ENCODE data around the gene PGGHG.

DNA sequence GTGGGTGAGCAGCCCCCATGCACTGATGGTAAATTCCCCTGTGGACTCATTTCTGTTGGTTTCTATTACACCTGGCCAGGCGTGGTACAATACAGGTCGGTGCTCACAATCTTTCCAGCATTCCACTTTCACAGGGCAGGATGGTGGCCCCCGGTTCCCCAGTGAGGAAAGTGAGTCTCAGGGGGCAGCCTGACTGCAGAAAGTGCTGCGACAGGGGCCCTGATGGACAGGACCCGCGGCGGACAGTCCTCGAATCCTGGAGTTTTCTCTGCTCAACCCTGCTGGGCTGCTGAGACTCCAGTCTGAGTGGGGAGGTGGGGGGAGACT, 3.1 kb upstream of the PGGHG start:
- no peak for TF ChIP-seq CTCF (IDR thresholded peaks at IDR 0.05)
- TF ChIP-seq POLR2A (IDR thresholded peaks at IDR 0.05) = no peak
